Muscle layer of duodenum (tissue), 2 donors: ENCODE results near the gene UBE3C.
"Not testable (repeated sequence)": the region's sequence is repeated elsewhere in the genome, so short reads cannot be mapped to it uniquely, and the experiment has no call there.

Source experiments
- H3K27ac ChIP-seq: one replicate; pipeline ENCODE4 v1.7.0; 2013; ENCODE audit warnings: mild to moderate bottlenecking, low read length
- H3K27me3 ChIP-seq: one replicate; pipeline ENCODE4 v1.7.0; 2013; ENCODE audit warnings: low read depth, mild to moderate bottlenecking, control low read depth, low read length
- H3K36me3 ChIP-seq, 2 donors: one replicate each; pipeline ENCODE4 v1.7.0; 2013; ENCODE audit warnings: low read length in 2 of 2, control low read depth in 1 of 2, mild to moderate bottlenecking in 1 of 2; ENCODE audit not compliant: insufficient read depth in 2 of 2, control insufficient read depth in 1 of 2
- H3K4me1 ChIP-seq, 2 donors: one replicate each; pipeline ENCODE4 v1.7.0; 2013; ENCODE audit warnings: low read length in 2 of 2, mild to moderate bottlenecking in 2 of 2, control low read depth in 1 of 2, moderate library complexity in 1 of 2; ENCODE audit not compliant: insufficient read depth in 2 of 2, control insufficient read depth in 1 of 2
- H3K4me3 ChIP-seq, 2 donors: one replicate each; pipeline ENCODE4 v1.7.0; 2013; ENCODE audit warnings: low read length in 2 of 2, low read depth in 1 of 2, mild to moderate bottlenecking in 1 of 2
- H3K9me3 ChIP-seq, 2 donors: one replicate each; pipeline ENCODE4 v1.7.0; 2013; ENCODE audit warnings: low read length in 2 of 2, control low read depth in 1 of 2, mild to moderate bottlenecking in 1 of 2; ENCODE audit not compliant: control insufficient read depth in 1 of 2
- donor health status: healthy.

Gene UBE3C

GRCh38 chr7:157239571-157240270 is 101.0 kb downstream of the UBE3C start:
- Histone ChIP-seq H3K27ac (no peak overlapping the region), H3K27me3 (no peaks in the 10 kb centered on the region), H3K9me3 (no peaks in the 10 kb centered on the region), H3K4me1 (no peaks in the 10 kb centered on the region), H3K4me3 (no peak overlapping the region), H3K36me3 (peaks cover 5 to 28% of the 10 kb centered on the region in 2 donors)

- H3K4me1 ChIP-seq = no peaks in the 10 kb centered on the region
- H3K9me3 ChIP-seq = no peaks in the 10 kb centered on the region
- H3K36me3 ChIP-seq = peaks cover 5 to 25% of the 10 kb centered on the region in 2 donors
- H3K4me3 ChIP-seq = no peak overlapping the region
- no peaks in the 10 kb centered on the region for H3K27me3 ChIP-seq
- H3K27ac ChIP-seq = no peak overlapping the region
Observed at GRCh38 chr7:157241631-157242030, 102.9 kb downstream of the UBE3C start.

- H3K9me3 ChIP-seq = no peaks in the 10 kb centered on the region
- H3K27ac ChIP-seq = no peak overlapping the region
- no peak overlapping the region for H3K4me3 ChIP-seq
- H3K27me3 ChIP-seq = no peaks in the 10 kb centered on the region
- H3K36me3 ChIP-seq = peaks cover 11 to 20% of the 10 kb centered on the region in 2 donors
- H3K4me1 ChIP-seq = no peaks in the 10 kb centered on the region
Observed at GRCh38 chr7:157244516-157245294, 106.0 kb downstream of the UBE3C start.

GRCh38 chr7:157246052-157246451 is 107.3 kb downstream of the UBE3C start:
- Histone ChIP-seq H3K27me3 (no peaks in the 10 kb centered on the region), H3K4me1 (no peaks in the 10 kb centered on the region), H3K27ac (no peak overlapping the region), H3K36me3 (peaks cover 11 to 24% of the 10 kb centered on the region in 2 donors), H3K9me3 (no peaks in the 10 kb centered on the region), H3K4me3 (no peak overlapping the region)

DNA sequence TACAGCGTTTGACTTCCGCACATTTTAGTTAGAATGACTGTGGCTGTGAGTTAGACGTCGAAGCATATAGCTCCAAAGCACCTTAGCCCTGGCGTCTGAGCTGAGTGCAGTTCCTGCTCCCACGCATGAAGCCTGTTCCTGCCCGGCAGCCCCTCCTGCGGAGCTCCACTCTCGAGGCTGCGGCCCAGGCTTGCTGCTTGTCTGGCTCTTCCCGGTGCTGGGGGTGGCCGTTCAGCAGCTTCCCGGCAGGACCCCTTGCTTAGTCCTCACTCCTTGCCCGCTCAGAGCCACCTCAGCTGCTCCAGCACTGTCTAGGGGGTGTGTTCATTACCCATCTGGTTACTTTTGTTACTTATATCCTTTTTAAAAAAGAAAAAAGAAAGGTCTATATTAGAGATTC is 109.9 kb downstream of the UBE3C start:
- H3K27me3 ChIP-seq = no peaks in the 10 kb centered on the region
- no peak overlapping the region for H3K4me3 ChIP-seq
- no peaks in the 10 kb centered on the region for H3K4me1 ChIP-seq
- H3K27ac ChIP-seq = no peak overlapping the region
- H3K9me3 ChIP-seq = no peaks in the 10 kb centered on the region
- peaks cover 20 to 29% of the 10 kb centered on the region in 2 donors for H3K36me3 ChIP-seq

GRCh38 chr7:157250605-157251228 is 112.0 kb downstream of the UBE3C start:
- no peaks in the 10 kb centered on the region for H3K9me3 ChIP-seq
- no peak overlapping the region for H3K27ac ChIP-seq
- peaks cover 31 to 41% of the 10 kb centered on the region in 2 donors for H3K36me3 ChIP-seq
- no peaks in the 10 kb centered on the region for H3K4me1 ChIP-seq
- no peaks in the 10 kb centered on the region for H3K27me3 ChIP-seq
- no peak overlapping the region for H3K4me3 ChIP-seq

GRCh38 chr7:157251817-157252216 is 113.1 kb downstream of the UBE3C start:
- H3K36me3 ChIP-seq = peaks cover 34 to 50% of the 10 kb centered on the region in 2 donors

GRCh38 chr7:157253850-157254249 is 115.1 kb downstream of the UBE3C start:
- Histone ChIP-seq H3K36me3 (peaks cover 25 to 50% of the 10 kb centered on the region in 2 donors), H3K27ac (no peak overlapping the region), H3K4me3 (no peak overlapping the region), H3K4me1 (no peaks in the 10 kb centered on the region), H3K9me3 (no peaks in the 10 kb centered on the region), H3K27me3 (no peaks in the 10 kb centered on the region)

More at GRCh38 chr7:157251817-157252216, 113.1 kb downstream of the UBE3C start:
- H3K9me3 ChIP-seq, H3K27me3 ChIP-seq, H3K4me3 ChIP-seq, H3K4me1 ChIP-seq, H3K27ac ChIP-seq: not testable (repeated sequence)

GRCh38 chr7:157254781-157255180 is 116.1 kb downstream of the UBE3C start:
- peaks cover 32 to 53% of the 10 kb centered on the region in 2 donors for H3K36me3 ChIP-seq
- not testable (repeated sequence) for H3K4me3 ChIP-seq, H3K9me3 ChIP-seq

DNA sequence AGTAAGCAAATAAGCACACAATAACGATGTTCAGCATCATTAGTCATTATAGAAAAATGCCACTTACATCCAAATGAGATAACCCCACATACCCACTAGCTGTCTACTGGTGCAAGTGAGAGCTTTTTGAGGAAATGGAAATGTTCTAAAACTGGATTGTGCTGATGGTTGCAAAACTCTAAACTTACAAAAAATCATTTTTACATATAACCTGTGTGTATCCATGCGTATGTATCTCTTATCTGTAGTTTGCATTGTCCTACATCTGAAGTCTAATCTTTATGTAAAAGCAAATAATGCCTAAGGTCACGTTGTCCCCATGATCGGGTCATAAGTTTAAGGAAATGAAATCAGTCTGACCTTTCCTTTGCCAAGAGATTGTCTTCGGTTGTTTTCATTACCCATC is 116.5 kb downstream of the UBE3C start:
- H3K4me3 ChIP-seq = no peak overlapping the region
- H3K36me3 ChIP-seq = peaks cover 36 to 53% of the 10 kb centered on the region in 2 donors
- no peaks in the 10 kb centered on the region for H3K27me3 ChIP-seq
- no peaks in the 10 kb centered on the region for H3K4me1 ChIP-seq
- no peaks in the 10 kb centered on the region for H3K9me3 ChIP-seq
- no peak overlapping the region for H3K27ac ChIP-seq

More at GRCh38 chr7:157254781-157255180, 116.1 kb downstream of the UBE3C start:
- H3K27me3 ChIP-seq, H3K4me1 ChIP-seq, H3K27ac ChIP-seq: not testable (repeated sequence)

GRCh38 chr7:157263156-157263555 is 124.4 kb downstream of the UBE3C start:
- no peaks in the 10 kb centered on the region for H3K27me3 ChIP-seq
- peaks cover 38 to 55% of the 10 kb centered on the region in 2 donors for H3K36me3 ChIP-seq
- no peaks in the 10 kb centered on the region for H3K4me1 ChIP-seq
- H3K9me3 ChIP-seq = no peaks in the 10 kb centered on the region
- H3K27ac ChIP-seq = no peak overlapping the region
- no peak overlapping the region for H3K4me3 ChIP-seq
